ENCODE data around the gene ADORA2B.

Gene ADORA2B

DNA sequence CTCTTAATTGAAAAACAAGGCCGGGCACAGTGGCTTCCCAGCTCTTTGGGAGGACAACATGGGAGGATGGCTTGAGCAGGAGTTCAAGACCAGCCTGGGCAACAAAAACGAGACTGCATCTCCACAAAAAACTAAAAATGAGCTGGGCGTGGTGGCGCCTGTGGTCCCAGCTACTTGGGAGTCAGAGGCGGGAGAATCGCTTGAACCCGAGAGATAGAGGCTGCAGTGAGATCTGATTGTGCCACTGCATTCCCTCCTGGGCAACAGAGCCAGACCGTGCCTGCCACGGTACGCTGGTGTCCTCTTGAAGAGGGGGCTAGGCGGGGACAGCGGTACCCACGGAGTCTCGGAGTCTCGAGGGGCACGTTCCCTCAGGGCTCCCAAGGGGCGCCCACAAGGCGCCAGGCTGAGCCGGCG is 27.9 kb upstream of the ADORA2B start:
- no peak overlapping the region for H3K27ac ChIP-seq (ENCODE audit: low read depth, low read length)
- no peak overlapping the region for H3K4me2 ChIP-seq (ENCODE audit: low read depth, low read length, poor library complexity, severe bottlenecking)
- H2AFZ ChIP-seq (ENCODE audit: low read depth, low read length, severe bottlenecking) = no peak overlapping the region
- no peaks in the 10 kb centered on the region for H4K20me1 ChIP-seq (ENCODE audit: low read depth, low read length)
- 0 out of 2 replicates have a peak, but pooled peaks cover 4% of the 10 kb centered on the region for H3K27me3 ChIP-seq (ENCODE audit: low read length)
- H3K36me3 ChIP-seq (ENCODE audit: low read length) = no peaks in the 10 kb centered on the region
- no peaks in the 10 kb centered on the region for H3K79me2 ChIP-seq (ENCODE audit: insufficient read depth, low read length)
- H3K9ac ChIP-seq (ENCODE audit: low read length) = no peak overlapping the region
- H3K4me3 ChIP-seq (ENCODE audit: insufficient read depth, low read length, poor library complexity, severe bottlenecking) = no peak overlapping the region
- no peaks in the 10 kb centered on the region for H3K9me2 ChIP-seq (replicated peaks; ENCODE audit: insufficient read depth, low read length)
- H3K9me3 ChIP-seq (ENCODE audit: insufficient read depth, low read length) = no peaks in the 10 kb centered on the region
- TF ChIP-seq EZH2phosphoT487 (conservative IDR thresholded peaks at IDR 0.05; ENCODE audit: low read length) = no peak
- TF ChIP-seq, protein P1, sequence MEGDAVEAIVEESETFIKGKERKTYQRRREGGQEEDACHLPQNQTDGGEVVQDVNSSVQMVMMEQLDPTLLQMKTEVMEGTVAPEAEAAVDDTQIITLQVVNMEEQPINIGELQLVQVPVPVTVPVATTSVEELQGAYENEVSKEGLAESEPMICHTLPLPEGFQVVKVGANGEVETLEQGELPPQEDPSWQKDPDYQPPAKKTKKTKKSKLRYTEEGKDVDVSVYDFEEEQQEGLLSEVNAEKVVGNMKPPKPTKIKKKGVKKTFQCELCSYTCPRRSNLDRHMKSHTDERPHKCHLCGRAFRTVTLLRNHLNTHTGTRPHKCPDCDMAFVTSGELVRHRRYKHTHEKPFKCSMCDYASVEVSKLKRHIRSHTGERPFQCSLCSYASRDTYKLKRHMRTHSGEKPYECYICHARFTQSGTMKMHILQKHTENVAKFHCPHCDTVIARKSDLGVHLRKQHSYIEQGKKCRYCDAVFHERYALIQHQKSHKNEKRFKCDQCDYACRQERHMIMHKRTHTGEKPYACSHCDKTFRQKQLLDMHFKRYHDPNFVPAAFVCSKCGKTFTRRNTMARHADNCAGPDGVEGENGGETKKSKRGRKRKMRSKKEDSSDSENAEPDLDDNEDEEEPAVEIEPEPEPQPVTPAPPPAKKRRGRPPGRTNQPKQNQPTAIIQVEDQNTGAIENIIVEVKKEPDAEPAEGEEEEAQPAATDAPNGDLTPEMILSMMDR (IDR thresholded peaks at IDR 0.05; ENCODE audit: insufficient read depth, low read length, poor library complexity, severe bottlenecking) = no peak
- no peaks in the 10 kb centered on the region for H3F3A ChIP-seq (ENCODE audit: insufficient read depth)

DNA sequence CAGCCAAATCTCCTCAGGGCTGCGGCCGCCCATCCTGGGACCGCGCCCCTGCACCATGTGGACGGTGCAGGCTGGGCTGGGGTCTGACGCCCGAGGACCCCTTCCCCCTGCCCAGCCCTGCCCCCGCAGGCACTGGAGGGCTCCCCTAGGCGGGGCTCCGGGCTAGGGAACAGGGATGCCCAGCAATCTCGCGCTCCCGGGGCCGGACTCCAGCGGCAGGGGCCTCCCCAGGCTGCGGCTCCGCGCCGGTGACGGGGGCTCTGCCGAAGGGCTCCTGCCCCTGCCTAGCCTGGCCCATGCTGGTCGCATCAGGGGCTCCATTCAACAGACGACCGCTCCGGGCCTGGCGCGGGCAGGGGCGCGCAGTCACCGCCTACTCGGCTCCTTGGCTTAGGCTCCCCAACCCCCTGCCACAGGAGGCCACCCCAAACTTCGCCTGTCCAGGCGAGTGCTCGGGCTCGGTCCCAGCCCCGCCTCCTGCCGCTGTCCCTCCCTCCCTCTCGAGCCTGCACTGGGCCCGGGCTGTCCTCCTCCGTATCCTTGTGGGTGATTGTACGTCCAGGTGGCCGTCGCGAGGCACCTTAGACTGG is 27.4 kb upstream of the ADORA2B start:
- H3K27ac ChIP-seq (ENCODE audit: low read depth, low read length) = no peak overlapping the region
- no peaks in the 10 kb centered on the region for H3K9me2 ChIP-seq (replicated peaks; ENCODE audit: insufficient read depth, low read length)
- H3K4me3 ChIP-seq (ENCODE audit: insufficient read depth, low read length, poor library complexity, severe bottlenecking) = no peak overlapping the region
- no peak overlapping the region for H3K9ac ChIP-seq (ENCODE audit: low read length)
- no peaks in the 10 kb centered on the region for H3K79me2 ChIP-seq (ENCODE audit: insufficient read depth, low read length)
- no peaks in the 10 kb centered on the region for H4K20me1 ChIP-seq (ENCODE audit: low read depth, low read length)
- no peak overlapping the region for H3K4me2 ChIP-seq (ENCODE audit: low read depth, low read length, poor library complexity, severe bottlenecking)
- no peaks in the 10 kb centered on the region for H3K36me3 ChIP-seq (ENCODE audit: low read length)
- no peak for TF ChIP-seq EZH2phosphoT487 (conservative IDR thresholded peaks at IDR 0.05; ENCODE audit: low read length)
- TF ChIP-seq, protein P1 (IDR thresholded peaks at IDR 0.05; ENCODE audit: insufficient read depth, low read length, poor library complexity, severe bottlenecking) = no peak
- no peaks in the 10 kb centered on the region for H3F3A ChIP-seq (ENCODE audit: insufficient read depth)
- no peaks in the 10 kb centered on the region for H3K9me3 ChIP-seq (ENCODE audit: insufficient read depth, low read length)
- H2AFZ ChIP-seq (ENCODE audit: low read depth, low read length, severe bottlenecking) = no peak overlapping the region
- 0 out of 2 replicates have a peak, but pooled peaks cover 4% of the 10 kb centered on the region for H3K27me3 ChIP-seq (ENCODE audit: low read length)

DNA sequence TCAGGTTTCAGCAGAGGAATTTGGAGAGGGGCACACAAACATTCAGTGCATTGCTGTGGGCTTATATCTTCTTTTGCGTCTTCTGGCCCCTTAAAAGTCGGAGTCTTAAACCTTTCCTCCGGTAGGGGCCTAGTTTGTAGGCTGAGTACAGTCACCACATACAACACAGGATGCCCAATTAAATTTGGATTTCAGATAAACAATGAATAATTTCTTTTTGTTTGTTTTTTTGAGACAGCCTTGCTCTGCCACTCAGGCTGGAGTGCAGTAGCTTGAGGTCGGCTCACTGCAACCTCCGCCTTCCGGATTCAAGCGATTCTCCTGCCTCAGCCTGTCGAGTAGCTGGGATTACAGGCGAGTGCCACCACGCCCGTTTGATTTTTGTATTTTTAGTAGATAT is 26.7 kb upstream of the ADORA2B start:
- H3F3A ChIP-seq (ENCODE audit: insufficient read depth) = no peaks in the 10 kb centered on the region
- no peak overlapping the region for H3K27ac ChIP-seq (ENCODE audit: low read depth, low read length)
- no peak overlapping the region for H3K4me3 ChIP-seq (ENCODE audit: insufficient read depth, low read length, poor library complexity, severe bottlenecking)
- 0 out of 2 replicates have a peak, but pooled peaks cover 4% of the 10 kb centered on the region for H3K27me3 ChIP-seq (ENCODE audit: low read length)
- H3K9ac ChIP-seq (ENCODE audit: low read length) = no peak overlapping the region
- H3K36me3 ChIP-seq (ENCODE audit: low read length) = no peaks in the 10 kb centered on the region
- no peaks in the 10 kb centered on the region for H4K20me1 ChIP-seq (ENCODE audit: low read depth, low read length)
- no peaks in the 10 kb centered on the region for H3K79me2 ChIP-seq (ENCODE audit: insufficient read depth, low read length)
- H3K9me3 ChIP-seq (ENCODE audit: insufficient read depth, low read length) = no peaks in the 10 kb centered on the region
- H2AFZ ChIP-seq (ENCODE audit: low read depth, low read length, severe bottlenecking) = no peak overlapping the region
- TF ChIP-seq EZH2phosphoT487 (conservative IDR thresholded peaks at IDR 0.05; ENCODE audit: low read length) = no peak
- TF ChIP-seq, protein P1 (IDR thresholded peaks at IDR 0.05; ENCODE audit: insufficient read depth, low read length, poor library complexity, severe bottlenecking) = no peak
- H3K9me2 ChIP-seq (replicated peaks; ENCODE audit: insufficient read depth, low read length) = no peaks in the 10 kb centered on the region
- no peak overlapping the region for H3K4me2 ChIP-seq (ENCODE audit: low read depth, low read length, poor library complexity, severe bottlenecking)

All from SU-DHL-6 (cell line).